Nasal cavity respiratory epithelium epithelial cell of viscerocranial mucosa (primary cell): Measurements from ENCODE around the gene FCER1G. TPM values are rescaled to one million over a fixed set of nuclear protein-coding genes. Genes with fewer than 3 reads are reported as not detected.

Source experiments
- total RNA-seq: library from RNA; depleted of rRNA; stranded (reverse); fragments of >200 nt; gene quantifications from 2 replicates; pipeline ENCODE4 v1.2.3, GENCODE V29; 2014

Gene FCER1G
- total RNA-seq: 0.34 TPM in 1 of 2 replicates, not detected in the other

DNA sequence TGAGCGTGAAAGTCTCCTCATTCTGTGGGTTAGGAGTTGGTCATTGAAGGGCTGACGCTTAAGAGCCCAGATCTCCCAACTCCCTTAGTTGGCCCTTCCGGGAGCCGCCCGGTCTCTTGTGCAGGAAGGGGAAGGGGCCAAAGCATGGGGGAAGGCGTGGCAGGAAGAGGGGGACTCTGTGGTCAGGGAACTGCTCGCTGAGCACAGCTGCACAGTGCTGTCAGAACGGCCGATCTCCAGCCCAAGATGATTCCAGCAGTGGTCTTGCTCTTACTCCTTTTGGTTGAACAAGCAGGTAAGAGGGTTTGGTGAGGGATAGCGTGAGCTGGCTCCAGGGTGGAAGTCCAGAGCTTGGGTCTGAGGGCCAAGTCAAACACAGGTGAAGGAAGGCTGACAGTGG, at the start of gene FCER1G:
TSS of gene FCER1G (plus strand) at position 220 of the 400 bp plus-strand sequence. CDS start at position 247, 27 bp downstream.

DNA sequence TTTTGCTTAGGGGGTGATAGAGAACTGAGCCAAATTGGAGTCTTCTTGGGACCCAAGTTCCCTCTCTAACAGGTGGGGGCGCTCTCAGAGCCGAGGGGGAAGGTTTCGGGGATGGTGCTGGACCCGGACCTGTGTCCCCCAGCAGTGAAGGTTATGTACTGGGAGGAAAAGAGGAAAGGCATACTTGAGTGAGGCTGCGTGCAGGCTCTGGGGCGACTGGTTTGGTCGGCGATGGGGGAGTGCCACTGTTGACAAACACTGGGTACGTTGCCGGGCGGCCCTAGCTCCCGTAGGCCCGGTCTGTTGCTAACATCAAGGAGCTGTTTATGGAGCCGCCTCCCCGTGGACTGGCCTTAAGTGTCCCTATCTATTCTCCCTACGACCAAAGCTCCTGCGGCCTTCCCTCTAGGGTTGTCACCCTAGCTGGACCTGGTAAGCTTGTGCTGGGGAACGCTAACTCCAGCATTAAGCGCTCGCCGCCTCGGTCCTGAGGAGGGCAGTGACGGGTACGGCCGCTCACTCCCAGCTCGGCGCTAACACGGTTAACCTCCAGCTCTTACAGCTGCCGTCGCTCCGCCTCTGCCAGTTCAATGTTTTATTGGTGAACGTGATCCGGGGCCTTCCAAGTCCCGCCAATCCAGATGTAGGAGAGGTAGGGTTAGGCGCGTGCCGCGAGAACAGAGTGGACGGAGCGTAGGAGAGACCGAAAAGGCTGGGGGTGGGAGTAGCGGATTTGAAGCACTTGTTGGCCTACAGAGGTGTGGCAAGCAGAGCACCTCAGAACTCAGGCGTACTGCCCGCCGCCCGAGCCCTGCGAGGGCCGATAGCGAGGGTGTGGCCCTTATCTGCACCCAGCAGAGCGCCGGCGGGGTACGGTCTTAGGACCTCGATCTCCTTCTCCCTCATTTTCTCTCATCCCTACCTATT, 49.1 kb upstream of the FCER1G start, which contains the start of gene PPOX:
TSS of gene PPOX (plus strand) at position 685 of the 927 bp plus-strand sequence. CDS start 422 bp downstream, outside the sequence.

DNA sequence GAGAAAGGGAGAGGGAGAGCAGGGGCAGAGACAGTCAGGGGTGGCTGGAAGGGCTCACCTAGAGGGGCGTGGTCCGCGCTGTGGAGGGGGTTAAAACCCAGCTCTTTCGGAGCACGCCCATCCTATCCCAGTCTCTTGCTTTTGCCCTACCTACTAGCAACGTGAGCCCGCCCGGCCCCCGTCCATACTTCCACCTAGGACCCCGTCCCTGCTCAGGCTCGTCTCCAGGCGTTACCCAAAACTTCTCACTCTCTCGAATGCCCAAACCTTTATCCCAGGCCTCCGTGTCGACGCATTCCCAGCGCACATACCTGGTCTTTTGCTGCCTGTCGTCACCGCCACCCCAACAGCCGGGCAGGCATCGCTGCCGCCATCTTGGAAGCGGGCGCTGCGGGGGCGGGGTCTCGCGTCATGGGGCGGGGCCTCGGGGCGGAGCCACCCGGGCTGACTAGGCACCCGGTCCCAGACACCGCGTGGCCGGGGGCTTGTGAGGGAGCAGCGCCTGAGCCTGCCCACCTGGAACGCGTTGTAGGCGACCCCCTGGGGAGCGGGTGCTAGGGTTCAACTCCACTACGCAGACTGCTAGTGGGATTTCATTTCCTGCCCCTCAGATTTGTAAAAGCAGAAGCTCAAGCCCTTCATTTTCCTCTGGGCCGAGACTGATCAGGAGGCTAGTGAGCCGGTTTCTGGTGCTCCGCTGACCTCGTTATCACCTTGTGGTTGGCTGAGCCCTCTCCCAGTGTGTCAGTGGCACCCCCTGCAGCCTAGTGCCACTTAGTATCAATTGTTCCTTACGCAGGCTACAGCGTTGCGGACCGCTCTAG, 37.8 kb upstream of the FCER1G start, which contains the start of gene B4GALT3:
TSS of gene B4GALT3 (minus strand) at position 396 of the 824 bp plus-strand sequence. CDS start 1,447 bp downstream, outside the sequence.

GRCh38 chr1:161198897-161199431, 16.1 kb upstream of the FCER1G start, which contains the start of gene ADAMTS4:
Gene ADAMTS4 (minus strand): TSS chr1:161199054. CDS start chr1:161198627, 427 bp downstream.

DNA sequence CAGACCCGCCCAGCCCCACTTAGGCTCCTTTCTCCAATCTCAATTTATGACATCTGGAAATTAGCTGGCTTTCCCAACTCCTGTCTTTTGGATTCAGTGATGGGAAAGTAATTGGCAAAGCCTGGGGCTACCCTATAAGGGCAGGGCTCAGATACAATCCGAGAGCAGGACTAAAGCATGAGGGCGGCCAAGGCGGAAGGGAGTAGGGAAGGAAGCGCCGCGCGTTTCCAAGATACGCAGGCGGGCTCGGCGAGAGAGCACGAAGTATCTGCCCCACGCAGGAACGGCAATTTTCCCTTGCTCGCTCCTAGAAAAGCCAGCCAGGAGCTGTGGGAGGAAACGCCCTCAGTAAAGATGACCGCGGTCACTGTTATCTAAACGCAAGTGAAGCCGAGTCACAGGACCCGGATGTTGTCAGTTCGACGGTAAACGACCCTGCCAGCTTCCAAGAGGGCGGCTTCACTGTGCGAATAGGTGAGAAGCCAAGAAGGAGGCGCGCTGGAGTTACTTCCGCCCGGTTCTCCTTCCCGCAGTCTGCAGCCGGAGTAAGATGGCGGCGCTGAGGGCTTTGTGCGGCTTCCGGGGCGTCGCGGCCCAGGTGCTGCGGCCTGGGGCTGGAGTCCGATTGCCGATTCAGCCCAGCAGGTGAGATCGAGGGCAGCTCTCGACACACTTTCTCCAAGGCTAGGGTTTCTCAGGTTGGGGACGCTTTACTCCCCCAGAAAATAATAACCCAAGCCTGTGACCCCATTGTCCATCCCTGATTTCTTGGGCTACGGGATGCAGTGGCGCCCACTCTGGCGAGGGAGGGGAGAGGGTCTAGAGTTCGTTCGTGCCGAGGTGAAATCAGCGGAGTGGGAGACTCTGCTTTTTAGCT, 13.0 kb upstream of the FCER1G start, which contains the start of gene NDUFS2:
TSS of gene NDUFS2 (plus strand) at position 532 of the 877 bp plus-strand sequence. CDS start at position 551, 19 bp downstream.

GRCh38 chr1:161225534-161226319, 10.6 kb downstream of the FCER1G start, which contains the start of gene TOMM40L:
Gene TOMM40L (plus strand): TSS chr1:161226060. CDS start chr1:161226490, 430 bp downstream.

DNA sequence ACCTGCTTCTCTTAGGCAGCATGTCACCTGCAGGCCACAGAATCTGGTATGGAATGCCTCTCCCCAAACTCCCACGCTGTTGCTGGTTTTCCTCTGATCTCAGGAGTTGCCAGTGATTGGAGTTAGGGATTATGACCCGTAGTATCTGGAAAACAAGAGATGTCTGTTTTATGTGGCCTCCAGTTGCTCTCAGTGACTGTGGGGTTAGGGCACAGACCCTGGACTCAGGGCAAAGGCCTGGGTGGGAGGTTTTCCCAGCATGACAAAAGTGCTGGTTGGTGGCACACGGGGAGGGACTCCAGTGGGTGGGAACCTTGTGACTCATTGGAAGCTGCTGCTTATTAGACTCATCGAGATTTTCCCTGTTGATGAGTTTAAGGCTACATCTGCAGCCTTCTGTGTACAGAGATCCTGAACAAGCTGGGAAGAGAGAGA, 23.0 kb downstream of the FCER1G start, which contains the start of gene NR1I3:
TSS of gene NR1I3 (minus strand) at position 165 of the 435 bp plus-strand sequence. CDS start 1,638 bp downstream, outside the sequence.

DNA sequence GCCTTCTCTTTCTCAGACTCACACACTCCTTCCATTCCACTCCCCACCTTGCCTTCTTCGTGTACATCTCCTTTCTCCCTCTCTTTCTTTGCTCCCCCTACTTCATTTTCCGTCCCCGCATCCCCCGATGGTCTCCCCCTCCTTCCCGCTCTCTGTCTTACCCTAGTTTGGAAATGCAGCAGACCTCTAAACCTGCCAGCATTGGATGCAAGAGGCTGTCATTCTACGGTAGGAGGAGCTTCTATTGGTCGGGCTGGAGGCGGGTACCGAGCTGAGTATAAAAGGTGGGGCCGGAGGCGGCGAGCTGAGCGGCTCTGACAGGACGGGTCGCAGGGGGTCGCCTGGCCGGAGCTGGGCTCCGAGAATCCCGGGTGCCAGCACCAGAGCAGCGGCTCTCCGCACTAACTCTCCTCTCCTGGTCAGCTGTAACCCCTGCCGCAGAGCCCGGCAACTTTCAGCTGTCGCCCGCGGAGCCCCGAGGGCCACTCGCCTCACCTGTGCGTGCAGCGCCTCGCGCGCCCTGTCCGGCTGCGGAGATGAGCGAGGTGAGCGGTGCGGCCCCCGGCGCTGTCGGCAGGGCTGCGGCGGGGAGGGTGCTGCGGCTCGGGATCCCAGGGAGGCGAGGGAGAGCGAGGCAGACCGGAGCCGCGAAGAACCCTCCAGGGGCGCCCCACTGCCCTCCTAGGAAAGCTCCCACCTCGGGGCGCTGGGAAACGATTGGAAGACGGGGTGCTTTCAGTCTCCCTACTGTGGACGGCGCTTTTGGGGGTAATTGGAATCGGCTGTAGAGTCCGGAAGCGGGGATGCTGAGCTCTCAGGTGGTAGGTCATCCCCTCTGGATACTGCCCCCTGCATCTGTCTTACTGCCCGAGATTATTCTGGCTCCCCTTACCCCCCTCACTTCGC, 43.6 kb downstream of the FCER1G start, which contains the start of gene PCP4L1:
TSS of gene PCP4L1 (plus strand) at position 307 of the 906 bp plus-strand sequence. CDS start at position 537, 230 bp downstream.

Other genes with a start within 250 kb of the FCER1G start
- gene F11R, start 194.1 kb upstream of the FCER1G start, total RNA-seq: 210 and 292 TPM in 2 replicates
- 38.3 and 78.6 TPM in 2 replicates for gene TSTD1, start 176.3 kb upstream of the FCER1G start, total RNA-seq
- 47.0 and 60.1 TPM in 2 replicates for gene USF1, start 169.3 kb upstream of the FCER1G start, total RNA-seq
- 0.43 and 0.68 TPM in 2 replicates for gene ARHGAP30, start 145.4 kb upstream of the FCER1G start, total RNA-seq
- gene NECTIN4, start 125.7 kb upstream of the FCER1G start, total RNA-seq: 81.0 and 91.3 TPM in 2 replicates
- gene KLHDC9, start 116.9 kb upstream of the FCER1G start, total RNA-seq: 1.1 and 1.4 TPM in 2 replicates
- 88.4 and 180 TPM in 2 replicates for gene PFDN2, start 97.3 kb upstream of the FCER1G start, total RNA-seq
- 30.2 and 45.1 TPM in 2 replicates for gene NIT1, start 97.2 kb upstream of the FCER1G start, total RNA-seq
- 30.1 and 37.2 TPM in 2 replicates for gene DEDD, start 82.6 kb upstream of the FCER1G start, total RNA-seq
- 56.7 and 63.3 TPM in 2 replicates for gene UFC1, start 61.3 kb upstream of the FCER1G start, total RNA-seq
- 6.8 and 10.6 TPM in 2 replicates for gene USP21, start 55.8 kb upstream of the FCER1G start, total RNA-seq
- gene PPOX, start 48.9 kb upstream of the FCER1G start, total RNA-seq: 7.0 and 11.6 TPM in 2 replicates
- 16.1 and 30.6 TPM in 2 replicates for gene B4GALT3, start 37.8 kb upstream of the FCER1G start, total RNA-seq
- under 0.01 TPM in 2 replicates for gene ADAMTS4, start 16.2 kb upstream of the FCER1G start, total RNA-seq
- gene NDUFS2, start 12.9 kb upstream of the FCER1G start, total RNA-seq: 115 and 136 TPM in 2 replicates
- gene APOA2, start 8.3 kb downstream of the FCER1G start, total RNA-seq: not detected in 2 replicates
- gene TOMM40L, start 10.8 kb downstream of the FCER1G start, total RNA-seq: 10.9 and 11.7 TPM in 2 replicates
- gene NR1I3, start 22.9 kb downstream of the FCER1G start, total RNA-seq: not detected in 2 replicates
- under 0.01 and 6.0 TPM in 2 replicates for gene PCP4L1, start 43.5 kb downstream of the FCER1G start, total RNA-seq
- gene MPZ, start 94.7 kb downstream of the FCER1G start, total RNA-seq: under 0.01 and 0.07 TPM in 2 replicates
- 17.7 and 19.8 TPM in 2 replicates for gene SDHC, start 99.1 kb downstream of the FCER1G start, total RNA-seq
- not detected in 2 replicates for gene CFAP126, start 152.6 kb downstream of the FCER1G start, total RNA-seq